COLO668 (cell line): ENCODE data around the gene TRPV6.

Source experiments
- DNase-seq: peaks from one replicate; lab custom pipeline; 2025; ENCODE audit not compliant: unreplicated experiment; lab: John Stamatoyannopoulos, UW

TRPV6 gene

GRCh38 chr7:142908921-142909890, 23.7 kb upstream of the TRPV6 start:
- DNase-seq = no peak

DNA sequence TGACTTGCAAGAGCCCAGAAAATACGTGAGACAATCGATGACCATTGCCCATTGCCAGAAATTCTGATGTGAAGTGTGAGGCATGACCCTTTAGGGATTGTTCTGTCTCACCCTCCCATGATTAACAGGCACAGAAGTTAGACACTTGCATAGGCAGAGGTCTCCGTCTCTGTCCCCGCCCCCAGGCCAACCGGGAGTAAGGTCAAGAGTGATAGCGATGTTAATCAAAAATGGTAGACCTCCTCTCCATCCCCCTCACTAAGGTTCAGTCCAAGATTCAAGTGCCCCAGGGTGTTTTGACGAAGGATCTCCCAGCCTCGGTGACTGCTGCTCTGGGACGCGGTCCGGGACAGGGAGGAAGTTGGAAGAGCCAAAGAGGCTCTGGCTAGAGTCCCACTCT, 22.7 kb upstream of the TRPV6 start:
- no peak for DNase-seq

GRCh38 chr7:142906643-142907042, 21.1 kb upstream of the TRPV6 start:
- no peak for DNase-seq

- DNase-seq = no peak
These were observed 20.2 kb upstream of the TRPV6 start for GRCh38 chr7:142905759-142906158.

DNA sequence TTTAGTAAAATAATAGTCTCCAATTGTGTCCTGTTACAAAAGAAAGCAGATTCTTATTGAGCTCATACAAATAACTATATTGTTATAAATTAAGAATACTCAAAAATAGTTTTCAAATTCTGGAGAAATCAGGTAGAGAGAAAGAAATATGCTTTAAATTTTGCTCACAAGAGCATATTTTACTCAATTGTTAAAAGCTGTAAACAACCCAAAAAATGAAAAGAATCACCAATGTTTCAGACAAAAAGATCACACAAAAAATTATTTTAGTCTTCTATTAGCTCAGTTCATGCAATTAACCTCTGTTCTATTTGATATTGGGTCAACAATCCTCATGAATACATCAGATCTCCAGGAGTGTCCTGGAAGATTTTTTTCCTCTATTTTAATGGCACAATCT, 18.6 kb upstream of the TRPV6 start:
- no peak for DNase-seq

DNA sequence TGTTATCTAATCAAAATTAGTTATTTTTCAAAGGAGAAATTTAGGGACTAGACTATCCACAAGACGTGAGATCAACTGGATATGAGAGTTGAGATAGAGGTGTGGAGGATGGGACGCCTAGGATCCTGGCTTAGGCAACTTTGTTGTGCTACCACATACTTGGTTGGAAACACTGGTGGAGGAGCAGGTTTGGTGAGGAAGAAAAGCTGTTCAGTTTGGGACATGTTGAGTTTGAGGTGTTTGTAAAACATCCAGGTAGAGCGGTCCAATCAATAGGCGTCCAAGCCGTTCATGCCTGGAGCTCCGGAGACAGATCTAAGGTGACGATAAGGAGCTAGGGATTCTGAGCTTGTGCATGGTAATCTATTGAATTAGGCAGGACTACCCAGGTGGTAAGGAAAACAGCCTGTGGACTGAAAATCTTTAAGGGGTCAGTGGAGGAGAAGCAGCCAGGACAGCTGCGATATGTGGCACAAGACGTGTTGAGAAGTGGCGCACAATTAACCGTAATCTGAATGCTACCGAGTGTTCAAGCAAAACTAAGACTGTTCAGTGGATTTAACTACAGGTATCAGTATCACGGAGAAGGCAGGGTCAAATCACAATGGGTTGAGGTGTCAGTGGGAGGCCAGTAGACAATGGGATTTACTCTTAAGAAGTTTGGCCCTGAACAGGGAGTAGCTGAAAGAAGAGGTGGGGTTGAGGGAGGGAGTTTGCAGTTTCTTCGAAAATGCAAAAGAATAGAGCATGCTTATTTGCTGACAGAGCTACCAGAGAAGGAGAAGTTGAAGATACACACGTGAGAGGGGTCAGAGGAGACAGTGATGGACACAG, 16.1 kb upstream of the TRPV6 start:
- DNase-seq = no peak

DNA sequence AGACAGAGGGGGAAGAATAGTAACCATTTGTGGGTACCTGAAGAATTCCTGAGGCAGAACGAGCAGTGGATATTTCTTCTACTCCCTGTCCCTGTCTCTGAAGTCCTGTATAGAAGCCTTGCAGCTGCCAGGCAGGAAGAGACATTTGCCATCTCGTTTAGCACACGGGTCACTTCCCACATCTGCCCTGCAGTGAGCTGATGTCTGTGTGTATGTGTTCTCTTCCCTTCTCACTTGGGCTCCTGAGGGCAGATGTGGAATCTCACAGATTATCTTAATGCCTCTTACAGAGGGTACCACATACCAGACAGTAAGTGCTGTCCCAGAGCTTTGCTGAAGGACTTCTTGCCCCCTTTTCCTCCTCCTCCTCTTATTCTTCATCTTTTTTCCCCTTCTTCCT, 14.1 kb upstream of the TRPV6 start:
- DNase-seq = no peak

GRCh38 chr7:142898377-142899170, 13.0 kb upstream of the TRPV6 start:
- DNase-seq = no peak

- DNase-seq = no peak
These were observed 12.1 kb upstream of the TRPV6 start for GRCh38 chr7:142897691-142898090.

- no peak for DNase-seq
These were observed 11.3 kb upstream of the TRPV6 start for GRCh38 chr7:142896741-142897379.

DNA sequence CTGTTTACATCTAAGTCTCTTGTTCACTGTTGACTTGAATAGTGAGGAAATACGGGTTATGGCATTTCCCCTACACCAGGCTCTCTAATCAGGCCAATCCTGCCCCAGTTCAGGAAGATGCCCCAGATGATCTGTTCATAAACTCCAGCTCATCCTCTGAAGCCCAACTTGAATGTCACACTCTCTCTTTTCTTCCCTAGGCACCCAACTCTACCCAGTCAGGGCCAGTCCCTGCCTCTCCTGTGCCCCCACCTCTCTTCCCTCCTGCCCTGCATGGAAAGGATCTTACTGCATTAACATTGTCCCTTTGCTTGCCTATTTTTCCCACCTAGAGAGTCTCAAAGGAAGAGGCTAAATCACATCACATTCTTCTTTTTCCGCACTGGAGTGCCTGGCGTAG, 10.6 kb upstream of the TRPV6 start:
- no peak for DNase-seq

DNA sequence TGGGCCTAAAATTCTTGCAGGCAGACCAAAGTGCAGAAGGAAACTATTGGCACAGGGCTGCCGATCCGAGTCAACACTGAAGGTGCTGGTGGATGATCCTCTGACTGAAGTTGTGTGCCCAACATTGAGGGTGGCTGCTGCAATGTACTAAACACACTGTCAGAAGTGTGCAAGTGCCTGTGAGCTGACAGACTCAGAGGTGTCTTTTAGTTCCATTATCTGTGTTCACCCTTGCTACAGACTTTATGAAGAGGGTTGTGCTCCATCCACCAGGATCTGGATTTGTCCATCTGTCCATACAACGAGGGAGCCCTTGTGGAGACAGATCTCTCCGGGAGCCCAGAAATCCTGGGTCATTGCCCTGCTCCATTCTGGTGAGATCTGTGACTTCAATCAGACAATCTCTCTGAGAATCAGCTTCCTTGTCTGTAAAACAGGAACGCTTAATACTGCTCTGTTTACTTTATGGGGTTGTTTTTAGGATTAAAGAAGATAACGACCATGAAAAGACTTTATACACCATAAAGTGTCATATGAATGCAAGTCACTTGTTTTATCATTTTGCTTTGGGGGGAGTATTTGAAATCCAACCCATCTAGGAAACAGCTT, 9.5 kb upstream of the TRPV6 start:
- no peak for DNase-seq

- DNase-seq = no peak
These were observed 8.8 kb upstream of the TRPV6 start for GRCh38 chr7:142894112-142894984.

- DNase-seq = no peak
These were observed 7.4 kb upstream of the TRPV6 start for GRCh38 chr7:142892951-142893350.

GRCh38 chr7:142891490-142892082, 6.0 kb upstream of the TRPV6 start:
- no peak for DNase-seq

- no peak for DNase-seq
These were observed 5.4 kb upstream of the TRPV6 start for GRCh38 chr7:142890874-142891485.

- DNase-seq = no peak
These were observed 4.3 kb upstream of the TRPV6 start for GRCh38 chr7:142889816-142890215.

GRCh38 chr7:142887282-142888015, 1.9 kb upstream of the TRPV6 start:
- DNase-seq = no peak
